K562 (cell line): ENCODE measurements around the gene STK4. TPM values are rescaled to one million over a fixed set of nuclear protein-coding genes. Genes with fewer than 3 reads are reported as not detected.

Source experiments
- ATF3 ChIP-seq, 2 experiments: fragments of 450-650 bp in 1 of 2; sonication (generic) in 1 of 2; formaldehyde crosslinking in 1 of 2; IDR thresholded peaks in 1 of 2; conservative IDR thresholded peaks in 1 of 2; 2 replicates each; pipeline versions ENCODE4 v1.6.1 to v1.8.1; 2016 to 2023; ENCODE audit warnings: mild to moderate bottlenecking in 2 of 2, moderate library complexity in 2 of 2, inconsistent platforms in 1 of 2, missing genetic modification reagents in 1 of 2
- FOXA3 ChIP-seq, 2 experiments: fragments of 450-650 bp in 1 of 2; sonication (generic) in 1 of 2; formaldehyde crosslinking; IDR thresholded peaks in 1 of 2; conservative IDR thresholded peaks in 1 of 2; 2 replicates each; pipeline versions ENCODE4 v1.4.0 to v1.8.0; 2020 to 2022; ENCODE audit warnings: mild to moderate bottlenecking in 2 of 2, missing genetic modification reagents in 1 of 2
- HCFC1 ChIP-seq: IDR thresholded peaks from 2 replicates; pipeline ENCODE4 v1.6.1; 2012; ENCODE audit warnings: low read depth, low read length, improper control_type of control experiment
- HDAC1 ChIP-seq, 2 experiments: fragments of 450-650 bp; IDR thresholded peaks; 2 replicates each; pipeline ENCODE4 v1.6.1; 2016 to 2017; ENCODE audit warnings: inconsistent platforms in 1 of 2, mild to moderate bottlenecking in 1 of 2, moderate library complexity in 1 of 2
- LEF1 ChIP-seq: fragments of 450-650 bp; IDR thresholded peaks from 2 replicates; pipeline ENCODE4 v1.6.1; 2016; ENCODE audit warnings: mild to moderate bottlenecking
- NCOR1 ChIP-seq: fragments of 450-650 bp; IDR thresholded peaks from 2 replicates; pipeline ENCODE4 v1.6.1; 2016; ENCODE audit warnings: mild to moderate bottlenecking, moderate library complexity
- NFE2 ChIP-seq: IDR thresholded peaks from 2 replicates; pipeline ENCODE4 v1.6.1; 2014; ENCODE audit warnings: antibody characterized with exemption, low read depth
- RCOR1 ChIP-seq, 2 experiments: IDR thresholded peaks; 2 replicates each; pipeline ENCODE4 v1.6.1; 2012; ENCODE audit warnings: low read depth in 2 of 2, low read length in 2 of 2, borderline replicate concordance in 1 of 2, improper control_type of control experiment in 1 of 2
- RFX5 ChIP-seq: IDR thresholded peaks from 2 replicates; pipeline ENCODE4 v1.6.1; 2011; ENCODE audit warnings: low read depth, mild to moderate bottlenecking, improper control_type of control experiment, low read length
- SOX6 ChIP-seq: fragments of 450-650 bp; IDR thresholded peaks from 2 replicates; pipeline ENCODE4 v1.6.1; 2014; ENCODE audit warnings: mild to moderate bottlenecking
- TCF3 ChIP-seq: sonication (generic); formaldehyde crosslinking; IDR thresholded peaks from 2 replicates; pipeline ENCODE4 v1.4.0; 2020; ENCODE audit warnings: mild to moderate bottlenecking, missing genetic modification reagents
- TCF7 ChIP-seq: sonication (generic); IDR thresholded peaks from 2 replicates; pipeline ENCODE4 v1.6.1; 2016; ENCODE audit warnings: antibody characterized with exemption, borderline replicate concordance
- TOE1 ChIP-seq, 2 experiments: fragments of 450-650 bp in 1 of 2; sonication (generic) in 1 of 2; formaldehyde crosslinking in 1 of 2; IDR thresholded peaks; 2 replicates each; pipeline versions ENCODE4 v1.7.1 to v1.8.0; 2016 to 2022; ENCODE audit warnings: borderline replicate concordance in 2 of 2, mild to moderate bottlenecking in 2 of 2, antibody characterized with exemption in 1 of 2, inconsistent platforms in 1 of 2, low read depth in 1 of 2, missing genetic modification reagents in 1 of 2, moderate library complexity in 1 of 2
- ZNF3 ChIP-seq: fragments of 250-450 bp; sonication (Bioruptor Pico); IDR thresholded peaks from 2 replicates; pipeline ENCODE4 v1.5.0; 2021; ENCODE audit warnings: mild to moderate bottlenecking, moderate library complexity
- ZNF384 ChIP-seq: IDR thresholded peaks from 2 replicates; pipeline ENCODE4 v1.6.1; 2012; ENCODE audit warnings: low read depth, low read length, improper control_type of control experiment
- polyA plus RNA-seq, 8 experiments: library from polyadenylated mRNA; depleted of rRNA in 4 of 8; stranded (reverse) in 5 of 8; unstranded in 3 of 8; fragments of >200 nt; fragmentation: Nextera tagmentation in 2 of 8; fragmentation: Illumina TruSeq in 1 of 8; extraction: Ambion mirVana in 2 of 8; extraction: Trizol in 1 of 8; gene quantifications; 2 replicates each; pipeline versions ENCODE4 v1.2.1 to v1.2.3, GENCODE V29; 2011 to 2014; ENCODE audit warnings: inconsistent platforms in 1 of 8, missing spikeins in 1 of 8
- total RNA-seq, 7 experiments: library from RNA; depleted of rRNA in 6 of 7; stranded (reverse); fragments of >200 nt in 6 of 7; fragmentation: Illumina TruSeq in 2 of 7; extraction: Trizol in 2 of 7; gene quantifications; 2 replicates each; pipeline versions ENCODE4 v1.2.1 to v1.2.3, GENCODE V29; 2011 to 2021; ENCODE audit warnings: low replicate concordance in 1 of 7

STK4 gene
- total and polyA plus RNA-seq, 9 of the 15 experiments (the other 6 are each of a cell fraction or from before 2014, with no cell fraction given): 11.9 to 30.6 (median 22.2) TPM

- TF ChIP-seq ZNF384 (peak; percentile 73), ZNF3 (no peak), FOXA3 (CRISPR knock-in tag; conservative IDR thresholded peaks at IDR 0.05 in 1 of 2, IDR thresholded peaks at IDR 0.05 in 1 of 2) (peak in 1 of 2 experiments; percentile 78; a peak in 2 of 4 replicates), HCFC1 (no peak), RFX5 (no peak), TCF3 (CRISPR knock-in tag) (peak; percentile 73), ATF3 (IDR thresholded peaks at IDR 0.05) (peak; percentile 23; the same call in 1 of the 2 replicates), ATF3 (CRISPR knock-in tag; conservative IDR thresholded peaks at IDR 0.05) (no peak), HDAC1 (IDR thresholded peaks at IDR 0.05) (peak in 1 of 2 experiments; percentile 31; a peak in 1 of 4 replicates), TOE1 (IDR thresholded peaks at IDR 0.05; ENCODE audit: borderline replicate concordance) (no peak), TOE1 (CRISPR knock-in tag; IDR thresholded peaks at IDR 0.05; ENCODE audit: borderline replicate concordance, low read depth) (no peak), TCF7 (peak; percentile 89; the same call in 1 of the 2 replicates), SOX6 (peak; percentile 92), LEF1 (peak; percentile 91), NCOR1 (peak; percentile 53), RCOR1 (IDR thresholded peaks at IDR 0.05; ENCODE audit: borderline replicate concordance in 1 of 2, low read depth in 2 of 2, low read length in 2 of 2) (peak in 1 of 2 experiments; percentile 58; a peak in 1 of 4 replicates), NFE2 (peak; percentile 37; the same call in 1 of the 2 replicates)
Measured at GRCh38 chr20:44970243-44970757, 4.0 kb downstream of the STK4 start (continued).
